Right atrium auricular region (tissue), 2 donors: ENCODE measurements around the gene ZNG1B. TPM values are rescaled to one million over a fixed set of nuclear protein-coding genes. Genes with fewer than 3 reads are reported as not detected.
A peak's percentile ranks its signal among the peaks of the same experiment; 100 is the strongest.
"Not testable (repeated sequence)": the region's sequence is repeated elsewhere in the genome, so short reads cannot be mapped to it uniquely, and the experiment has no call there.

ENCODE experiments used
- DNase-seq: peaks from one replicate; pipeline ENCODE4 v3.0.0-alpha.2; 2019; ENCODE audit warnings: low spot score
- H3K27ac ChIP-seq, 2 donors: fragments of 200-600 bp; sonication (generic); 1 replicate in 1 of 2; 2 replicates in 1 of 2; pipeline ENCODE4 v1.5.1; 2016 to 2019
- H3K27me3 ChIP-seq, 2 donors: fragments of 200-600 bp; sonication (generic); one replicate each; pipeline versions ENCODE4 v1.5.1 to v1.6.0; 2017 to 2019
- H3K36me3 ChIP-seq: fragments of 200-600 bp; sonication (generic); one replicate; pipeline ENCODE4 v1.5.1; 2016
- H3K4me1 ChIP-seq, 2 donors: fragments of 200-600 bp; sonication (generic); one replicate each; pipeline versions ENCODE4 v1.5.1 to v1.6.0; 2017 to 2019
- H3K4me3 ChIP-seq, 2 donors: fragments of 200-600 bp; sonication (generic); 1 replicate in 1 of 2; 2 replicates in 1 of 2; pipeline ENCODE4 v1.5.1; 2017 to 2019; ENCODE audit warnings: mild to moderate bottlenecking in 1 of 2, moderate library complexity in 1 of 2
- H3K9me3 ChIP-seq, 2 donors: fragments of 200-600 bp; sonication (generic); one replicate each; pipeline ENCODE4 v1.5.1; 2019
- total RNA-seq, 2 donors: library from RNA; depleted of rRNA; stranded (reverse); fragments of >200 nt; gene quantifications; one replicate each; pipeline ENCODE4 v1.1.0, GENCODE V29; 2016

The ZNG1B gene
- total RNA-seq, 2 donors from 2014 or later: 19.8 to 22.2 TPM

DNA sequence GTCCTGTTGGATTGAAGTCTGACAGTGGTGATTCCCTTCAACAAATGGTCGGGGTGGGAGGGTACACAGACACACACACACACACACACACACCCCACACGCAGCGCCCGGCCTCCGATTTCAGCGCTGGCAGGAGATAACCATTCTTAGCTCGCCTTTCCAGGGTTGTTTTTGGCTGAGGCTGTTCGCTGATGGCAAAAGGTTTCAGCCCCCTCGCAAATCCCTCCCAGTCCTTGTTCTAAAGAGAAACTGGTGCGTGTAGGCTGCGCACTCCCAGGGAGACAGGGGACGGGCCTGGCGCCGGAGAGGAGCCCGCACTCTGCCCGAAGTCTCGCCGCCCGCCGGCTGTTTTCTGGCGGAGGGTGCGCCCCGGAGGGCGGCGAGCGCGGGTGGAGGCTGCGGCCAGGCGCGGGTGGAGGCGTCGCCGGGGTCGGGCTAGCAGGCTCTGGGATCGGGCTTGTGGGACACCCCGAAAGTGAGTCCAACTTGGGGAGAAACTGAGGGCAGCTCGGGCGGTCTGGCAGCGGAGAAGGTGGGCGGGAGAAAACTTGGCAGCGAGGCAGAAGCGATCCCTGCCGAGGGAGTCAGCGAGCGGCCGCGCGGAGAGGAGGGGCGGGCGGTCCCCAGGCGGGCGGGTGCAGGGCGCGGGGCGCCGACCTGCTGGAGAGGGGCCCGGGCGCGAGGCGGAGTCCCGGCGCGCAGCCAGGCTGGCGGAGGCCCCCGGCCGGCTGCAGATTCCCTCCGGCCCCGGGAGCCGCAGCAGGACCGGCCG, 103.9 kb downstream of the ZNG1B start:
- peak; percentile 60 for DNase-seq
- not testable (repeated sequence) for H3K9me3 ChIP-seq, H3K4me1 ChIP-seq, H3K36me3 ChIP-seq, H3K27me3 ChIP-seq
- Histone ChIP-seq H3K4me3 (peak overlapping the region; percentile 66 to 69), H3K27ac (peak overlapping the region; percentile 74 to 90)

DNA sequence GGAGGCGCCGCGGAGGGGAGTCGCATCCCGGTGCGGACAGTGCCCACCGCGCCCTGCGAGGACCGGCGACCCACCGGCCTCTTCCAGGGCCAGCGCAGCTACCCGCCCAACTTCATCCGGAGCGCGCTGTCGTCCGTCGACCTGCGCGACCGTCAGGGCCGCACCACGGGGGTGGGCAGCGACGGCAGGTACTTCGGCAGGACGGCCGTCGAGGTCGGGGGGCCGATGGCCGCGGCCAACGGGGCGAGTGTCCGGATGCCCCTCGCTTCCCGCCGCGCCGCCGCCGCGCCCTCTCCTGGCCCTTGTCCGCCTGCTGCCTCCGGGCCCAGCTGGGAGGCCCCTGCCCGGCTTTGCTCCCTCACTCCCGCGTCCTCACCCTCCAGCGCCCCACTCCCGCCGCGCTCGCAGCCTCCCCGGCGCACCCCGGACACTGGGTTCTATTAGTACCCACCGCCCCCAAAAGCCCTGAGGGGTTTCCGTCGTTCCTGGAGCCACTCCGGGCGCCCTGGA, 104.5 kb downstream of the ZNG1B start:
- Histone ChIP-seq H3K4me3 (peak overlapping the region; percentile 66 to 69), H3K27ac (peak overlapping the region; percentile 74 to 90)
- not testable (repeated sequence) for H3K27me3 ChIP-seq, H3K9me3 ChIP-seq, DNase-seq, H3K36me3 ChIP-seq, H3K4me1 ChIP-seq

GRCh38 chr2:113542529-113542928, 105.0 kb downstream of the ZNG1B start:
- H3K27ac ChIP-seq, H3K4me1 ChIP-seq, H3K27me3 ChIP-seq, H3K9me3 ChIP-seq, H3K36me3 ChIP-seq, DNase-seq: not testable (repeated sequence)
- H3K4me3 ChIP-seq: peak overlapping the region; percentile 66 to 69

Other genes starting within 250 kb of the ZNG1B start
- 1 to 10 TPM in 1 of 2 donors, under 1 TPM in 1; 0.37 to 1.2 TPM for gene PAX8, start 158.8 kb upstream of the ZNG1B start, total RNA-seq
- gene FOXD4L1, start 61.0 kb downstream of the ZNG1B start, total RNA-seq: not detected
- gene RABL2A, start 189.6 kb downstream of the ZNG1B start, total RNA-seq: 1 to 10 TPM; 1.7 to 2.7 TPM